KMS-11 (cell line): ENCODE measurements around the gene FYB1.

Experiments used
- H2AFZ ChIP-seq: fragments of 200-600 bp; sonication (generic); 2 replicates; pipeline ENCODE4 v1.6.1; 2016; ENCODE audit warnings: antibody characterized with exemption, mixed run types, low read depth
- H3K27ac ChIP-seq: fragments of 200-600 bp; sonication (generic); 2 replicates; pipeline ENCODE4 v1.6.1; 2016; ENCODE audit warnings: mild to moderate bottlenecking, mixed run types
- H3K27me3 ChIP-seq: fragments of 200-600 bp; sonication (generic); 2 replicates; pipeline ENCODE4 v1.6.1; 2017; ENCODE audit warnings: mild to moderate bottlenecking, low read depth, mixed run types, moderate library complexity; ENCODE audit not compliant: insufficient read depth
- H3K36me3 ChIP-seq: fragments of 200-600 bp; sonication (generic); 2 replicates; pipeline ENCODE4 v1.6.1; 2017; ENCODE audit warnings: mild to moderate bottlenecking, mixed run types; ENCODE audit not compliant: insufficient read depth
- H3K4me1 ChIP-seq: fragments of 200-600 bp; sonication (generic); 2 replicates; pipeline ENCODE4 v1.6.1; 2016; ENCODE audit warnings: mild to moderate bottlenecking, low read depth, mixed run types; ENCODE audit not compliant: poor library complexity, severe bottlenecking
- H3K4me2 ChIP-seq: fragments of 200-600 bp; sonication (generic); 2 replicates; pipeline ENCODE4 v1.7.0; 2016; ENCODE audit warnings: mild to moderate bottlenecking, mixed run types
- H3K4me3 ChIP-seq: fragments of 200-600 bp; sonication (generic); IDR thresholded peaks from 2 replicates; pipeline ENCODE4 v1.6.1; 2017; ENCODE audit warnings: low read depth, low read length, mixed read lengths; ENCODE audit not compliant: insufficient read depth
- H3K79me2 ChIP-seq: fragments of 200-600 bp; sonication (generic); 2 replicates; pipeline ENCODE4 v1.6.1; 2016; ENCODE audit warnings: low read depth, mixed run types; ENCODE audit not compliant: insufficient read depth
- H3K9ac ChIP-seq: fragments of 200-600 bp; sonication (generic); 2 replicates; pipeline ENCODE4 v1.6.1; 2016; ENCODE audit warnings: mild to moderate bottlenecking, mixed run types
- H4K20me1 ChIP-seq: fragments of 200-600 bp; sonication (generic); 2 replicates; pipeline ENCODE4 v1.6.1; 2016; ENCODE audit warnings: mild to moderate bottlenecking, mixed run types; ENCODE audit not compliant: insufficient read depth
- TF ChIP-seq, protein P1 (sequence below): fragments of 200-600 bp; sonication (generic); conservative IDR thresholded peaks from 2 replicates; pipeline ENCODE4 v1.6.1; 2017; ENCODE audit warnings: low read depth, mild to moderate bottlenecking, antibody characterized with exemption, low read length, moderate library complexity, mixed read lengths

Gene FYB1

DNA sequence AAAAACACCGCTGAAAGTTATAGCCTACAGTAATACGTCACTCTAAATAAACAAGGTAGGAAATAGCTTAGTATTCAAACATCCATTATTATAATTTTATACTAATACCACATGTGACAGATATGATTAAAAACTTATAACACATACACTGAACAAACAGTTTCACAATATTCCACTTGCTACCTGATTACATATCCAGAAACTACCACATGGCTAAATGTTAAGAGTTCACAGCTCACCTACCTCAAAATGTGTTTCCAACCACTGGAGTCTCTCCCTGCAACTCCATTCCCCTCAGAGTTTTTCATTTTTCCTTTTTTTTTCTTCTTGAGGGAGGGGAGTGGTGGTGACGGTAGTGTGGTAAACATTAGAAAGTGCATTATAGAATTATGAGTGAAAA, 157.3 kb downstream of the FYB1 start:
- H4K20me1 ChIP-seq, result peaks cover 11% of the 10 kb centered on the region; the same call in 1 of the 2 replicates

DNA sequence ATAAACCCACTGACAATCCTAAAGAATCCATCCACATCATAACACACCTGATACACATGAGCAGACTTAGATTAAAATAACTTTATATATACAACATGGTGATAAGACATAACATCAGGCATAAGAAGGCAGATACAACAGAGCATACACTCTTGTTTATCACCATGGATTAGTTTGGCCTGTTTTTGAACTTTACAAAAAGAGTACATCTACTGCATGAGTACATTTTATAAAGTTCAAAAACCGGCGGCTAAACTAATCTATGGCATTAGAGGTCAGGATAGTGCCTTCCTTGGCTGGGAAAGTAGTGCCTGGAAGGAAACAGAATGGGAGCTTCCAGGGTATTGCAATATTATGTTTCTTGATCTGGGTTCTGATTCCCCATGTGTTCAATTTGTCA, 160.3 kb downstream of the FYB1 start:
- Histone ChIP-seq H3K4me2 (no peak overlapping the region), H3K79me2 (peaks cover 81% of the 10 kb centered on the region), H3K27me3 (no peaks in the 10 kb centered on the region)

More for the DNA sequence above, 157.3 kb downstream of the FYB1 start:
- Histone ChIP-seq H3K27me3 (no peaks in the 10 kb centered on the region), H3K4me2 (no peak overlapping the region), H3K4me3 (no peak overlapping the region), H2AFZ (no peak overlapping the region), H3K27ac (no peak overlapping the region), H3K9ac (no peak overlapping the region), H3K36me3 (0 out of 2 replicates have a peak, but pooled peaks cover 3% of the 10 kb centered on the region), H3K79me2 (peaks cover 84% of the 10 kb centered on the region), H3K4me1 (peaks cover 37% of the 10 kb centered on the region)
- TF ChIP-seq, protein P1, sequence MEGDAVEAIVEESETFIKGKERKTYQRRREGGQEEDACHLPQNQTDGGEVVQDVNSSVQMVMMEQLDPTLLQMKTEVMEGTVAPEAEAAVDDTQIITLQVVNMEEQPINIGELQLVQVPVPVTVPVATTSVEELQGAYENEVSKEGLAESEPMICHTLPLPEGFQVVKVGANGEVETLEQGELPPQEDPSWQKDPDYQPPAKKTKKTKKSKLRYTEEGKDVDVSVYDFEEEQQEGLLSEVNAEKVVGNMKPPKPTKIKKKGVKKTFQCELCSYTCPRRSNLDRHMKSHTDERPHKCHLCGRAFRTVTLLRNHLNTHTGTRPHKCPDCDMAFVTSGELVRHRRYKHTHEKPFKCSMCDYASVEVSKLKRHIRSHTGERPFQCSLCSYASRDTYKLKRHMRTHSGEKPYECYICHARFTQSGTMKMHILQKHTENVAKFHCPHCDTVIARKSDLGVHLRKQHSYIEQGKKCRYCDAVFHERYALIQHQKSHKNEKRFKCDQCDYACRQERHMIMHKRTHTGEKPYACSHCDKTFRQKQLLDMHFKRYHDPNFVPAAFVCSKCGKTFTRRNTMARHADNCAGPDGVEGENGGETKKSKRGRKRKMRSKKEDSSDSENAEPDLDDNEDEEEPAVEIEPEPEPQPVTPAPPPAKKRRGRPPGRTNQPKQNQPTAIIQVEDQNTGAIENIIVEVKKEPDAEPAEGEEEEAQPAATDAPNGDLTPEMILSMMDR, result no peak

DNA sequence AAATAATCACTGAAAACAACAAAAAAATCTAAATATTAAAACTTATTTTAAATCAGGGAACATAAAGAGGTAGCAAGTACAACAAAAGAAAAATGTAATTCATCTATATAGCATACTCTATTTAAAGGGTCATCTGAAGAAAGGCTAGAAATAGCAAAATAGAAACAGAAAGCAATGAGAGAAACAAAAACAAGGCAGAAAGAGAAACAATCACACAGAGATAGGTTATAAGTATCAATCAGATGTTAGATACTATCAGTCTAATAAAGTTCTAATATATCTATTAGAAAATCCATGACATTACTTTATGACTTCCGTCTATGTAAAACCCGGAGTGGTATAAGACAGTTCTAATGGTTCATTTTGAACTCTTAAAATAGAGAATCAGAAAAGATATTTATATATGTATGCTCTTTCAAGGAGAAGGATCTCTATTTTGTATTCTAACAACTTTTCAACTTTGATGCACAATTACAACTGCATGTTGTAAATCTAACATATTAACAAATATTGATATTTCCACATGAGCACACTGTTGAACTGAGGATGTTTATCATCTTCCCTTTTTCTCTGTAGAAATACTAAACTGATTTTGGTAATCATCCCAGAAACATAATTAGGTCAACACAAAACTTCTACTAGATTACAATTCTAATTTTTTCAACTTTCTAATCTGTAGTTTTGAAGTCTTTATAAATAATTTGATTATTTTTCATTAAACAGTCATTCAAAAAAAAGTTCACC, 161.0 kb downstream of the FYB1 start:
- TF ChIP-seq, protein P1, result no peak
- H3K4me3 ChIP-seq, result no peak overlapping the region
- H3K36me3 ChIP-seq, result no peaks in the 10 kb centered on the region
- peaks cover 11% of the 10 kb centered on the region; the same call in 1 of the 2 replicates for H4K20me1 ChIP-seq
- H3K4me1 ChIP-seq, result peaks cover 32% of the 10 kb centered on the region
- H2AFZ ChIP-seq, result no peak overlapping the region
- H3K27me3 ChIP-seq, result no peaks in the 10 kb centered on the region
- peak overlapping the region; percentile 16; the same call in 1 of the 2 replicates for H3K9ac ChIP-seq
- H3K4me2 ChIP-seq, result peak overlapping the region; percentile 91
- H3K27ac ChIP-seq, result peak overlapping the region; percentile 49; the same call in 1 of the 2 replicates
- peaks cover 76% of the 10 kb centered on the region for H3K79me2 ChIP-seq

More for the DNA sequence above, 160.3 kb downstream of the FYB1 start:
- Histone ChIP-seq H4K20me1 (peaks cover 11% of the 10 kb centered on the region; the same call in 1 of the 2 replicates), H3K36me3 (no peaks in the 10 kb centered on the region), H2AFZ (no peak overlapping the region), H3K4me1 (peaks cover 38% of the 10 kb centered on the region), H3K27ac (no peak overlapping the region), H3K9ac (no peak overlapping the region), H3K4me3 (no peak overlapping the region)
- TF ChIP-seq, protein P1, result no peak

DNA sequence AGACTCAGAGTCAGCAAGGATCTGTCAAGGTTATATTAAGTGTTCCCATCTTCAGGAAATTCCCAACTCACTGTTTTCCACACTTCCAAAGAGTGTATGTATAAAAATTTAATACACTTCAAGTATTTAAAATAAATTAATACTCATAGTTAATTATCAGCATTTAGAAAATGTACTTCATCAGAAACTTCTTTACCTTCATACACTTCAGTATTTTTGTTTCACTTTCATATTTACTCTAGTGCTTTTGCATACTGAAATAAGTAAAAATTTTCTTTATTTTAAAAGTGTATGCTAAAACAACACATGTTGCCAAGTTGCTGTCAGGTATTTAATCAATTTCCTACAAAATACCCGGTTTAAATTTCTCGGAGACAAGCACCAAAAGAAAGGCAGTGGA, 161.6 kb downstream of the FYB1 start:
- no peak overlapping the region for H3K4me3 ChIP-seq
- TF ChIP-seq, protein P1, result no peak
- H3K9ac ChIP-seq, result peak overlapping the region; percentile 16; the same call in 1 of the 2 replicates
- H3K4me2 ChIP-seq, result peak overlapping the region; percentile 91
- no peak overlapping the region for H2AFZ ChIP-seq
- H3K27me3 ChIP-seq, result no peaks in the 10 kb centered on the region
- peaks cover 11% of the 10 kb centered on the region; the same call in 1 of the 2 replicates for H4K20me1 ChIP-seq
- peaks cover 74% of the 10 kb centered on the region for H3K79me2 ChIP-seq
- peaks cover 26% of the 10 kb centered on the region for H3K4me1 ChIP-seq
- H3K27ac ChIP-seq, result peak overlapping the region; percentile 49; the same call in 1 of the 2 replicates
- H3K36me3 ChIP-seq, result no peaks in the 10 kb centered on the region
